GM12875 (cell line): Measurements from ENCODE around the gene NACC2.

Experiments used
- H3K4me3 ChIP-seq: one replicate; pipeline ENCODE4 v1.5.1; 2011; ENCODE audit warnings: low read depth, low read length, control low read depth
- CTCF ChIP-seq: IDR thresholded peaks from 2 replicates; pipeline ENCODE4 v1.5.1; 2011; ENCODE audit warnings: low read depth, mild to moderate bottlenecking, control low read depth, inconsistent platforms, low read length, moderate library complexity, borderline replicate concordance; ENCODE audit not compliant: insufficient read depth

Gene NACC2

DNA sequence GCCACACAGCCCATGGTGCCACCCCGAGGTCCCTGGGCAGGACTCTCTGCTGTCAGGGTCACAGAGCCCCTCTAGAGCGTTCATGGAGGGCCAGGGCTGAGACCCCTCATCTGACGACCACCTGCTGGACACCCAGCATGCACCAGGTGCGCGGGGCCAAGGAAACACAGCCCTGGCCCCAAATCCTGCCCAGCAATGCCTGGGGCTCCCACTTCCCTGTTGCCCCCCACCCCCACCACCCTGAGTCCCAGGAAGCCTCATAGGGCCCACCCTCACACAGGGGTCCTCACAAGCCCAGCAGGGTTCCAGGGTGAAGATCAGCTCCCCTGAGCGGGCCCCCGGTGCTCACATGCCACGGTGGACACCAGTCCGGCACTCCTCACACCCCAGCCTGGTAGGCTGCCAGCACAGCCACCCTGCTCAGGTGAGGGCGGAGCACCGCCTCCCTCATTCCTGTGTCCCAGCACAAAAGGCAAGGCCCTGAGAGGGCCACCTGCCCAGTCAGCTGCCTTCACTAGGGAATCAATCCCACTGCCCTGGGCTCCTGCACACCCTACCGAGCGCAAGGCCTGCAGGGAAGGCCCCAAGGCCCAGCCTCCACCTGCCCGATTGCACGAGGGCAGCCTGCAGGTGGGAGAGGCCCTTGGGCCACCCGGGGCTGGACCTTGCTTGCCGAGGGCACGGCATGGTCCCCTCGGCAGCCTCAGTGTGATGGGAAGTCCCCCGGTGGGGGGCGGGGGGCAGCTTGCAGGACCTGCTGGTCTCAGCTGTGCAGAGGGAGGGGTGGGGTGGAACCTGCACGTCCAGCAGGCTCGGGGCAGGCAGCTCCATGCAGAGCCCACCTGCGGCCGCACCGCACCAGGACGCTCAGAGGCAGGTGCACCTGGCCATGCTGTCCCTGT, 77.5 kb downstream of the NACC2 start:
- H3K4me3 ChIP-seq, result no peak overlapping the region
- TF ChIP-seq CTCF, result no peak

DNA sequence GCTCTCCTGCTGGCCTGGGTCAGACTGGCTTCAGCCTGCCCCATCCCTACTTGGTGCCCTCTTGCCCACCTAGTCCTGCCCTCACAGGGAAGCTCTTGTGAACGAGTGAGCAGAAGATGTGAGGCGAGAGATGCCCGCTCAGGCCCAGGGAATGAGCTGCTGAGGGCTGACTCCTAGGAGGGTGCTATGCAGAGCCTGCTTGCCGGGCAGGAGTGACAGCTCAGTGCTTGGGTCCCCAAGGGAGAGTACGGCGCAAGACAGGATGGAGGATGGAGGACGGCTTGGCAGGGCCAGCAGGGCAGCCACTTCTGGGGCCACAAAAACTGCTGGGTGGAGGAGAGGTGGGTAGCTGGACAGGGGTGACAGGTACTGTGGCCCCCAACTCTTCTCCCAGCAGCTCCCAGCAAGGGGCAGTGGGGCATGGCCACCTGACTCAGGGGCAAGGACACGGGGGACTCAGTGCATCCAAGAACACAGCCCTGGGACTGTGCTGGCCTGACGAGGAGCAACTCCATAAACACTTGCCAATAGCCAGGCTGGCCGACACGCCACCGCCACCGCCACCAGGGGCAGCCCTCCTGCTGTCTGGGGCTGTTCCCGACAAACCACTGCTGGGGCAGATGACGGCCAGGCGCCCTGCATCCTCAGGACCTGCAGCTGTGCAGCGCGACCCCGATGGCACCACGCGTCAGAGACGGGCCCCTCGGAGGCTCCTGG, 78.4 kb downstream of the NACC2 start:
- no peak for TF ChIP-seq CTCF

DNA sequence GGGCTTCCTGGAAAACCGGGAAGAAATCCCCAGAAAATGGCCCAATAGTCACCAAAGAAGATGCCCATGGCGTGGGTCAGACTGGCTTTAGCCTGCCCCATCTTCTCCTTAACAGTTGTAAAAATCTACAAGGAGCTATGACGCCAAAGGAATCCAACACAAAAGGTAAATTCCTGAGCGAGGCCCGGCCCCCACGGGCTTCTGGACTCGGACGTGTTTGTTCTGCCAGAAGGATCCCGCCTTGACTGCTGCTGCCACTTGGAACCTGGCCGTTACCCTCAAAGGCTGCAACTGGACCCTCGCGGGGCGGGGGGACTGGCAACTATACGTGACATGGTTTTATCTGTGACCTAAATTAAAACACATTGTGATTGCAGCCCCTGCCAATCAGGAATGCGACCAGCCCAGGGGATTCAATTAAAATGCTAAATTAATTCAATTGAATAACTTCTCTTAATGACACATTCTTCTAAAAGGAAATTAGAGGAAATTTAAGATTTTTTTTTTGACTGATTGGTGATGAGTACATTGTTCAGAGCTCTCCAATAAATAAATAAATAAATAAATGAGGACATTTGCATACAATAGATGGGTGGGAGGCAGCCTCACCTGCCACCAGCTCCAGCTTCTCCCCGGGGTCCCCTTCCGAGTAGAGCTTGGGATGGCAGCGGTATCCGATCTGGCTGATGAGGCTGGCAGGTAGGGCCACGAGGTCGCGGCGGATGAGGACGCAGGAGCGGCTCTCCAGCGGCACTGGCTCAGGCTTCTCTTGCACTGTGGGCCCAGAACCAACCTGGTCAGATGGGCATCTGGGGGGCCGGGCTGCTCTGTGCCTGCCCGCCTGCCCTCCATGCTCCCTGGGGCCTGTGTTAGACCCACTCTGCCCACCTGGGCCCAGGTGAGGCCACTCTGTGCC, 79.2 kb downstream of the NACC2 start:
- no peak for TF ChIP-seq CTCF
- H3K4me3 ChIP-seq, result no peak overlapping the region

More for the DNA sequence above, 78.4 kb downstream of the NACC2 start:
- H3K4me3 ChIP-seq, result no peak overlapping the region

GRCh38 chr9:136014924-136015633, 80.0 kb downstream of the NACC2 start:
- TF ChIP-seq CTCF, result no peak
- no peak overlapping the region for H3K4me3 ChIP-seq

DNA sequence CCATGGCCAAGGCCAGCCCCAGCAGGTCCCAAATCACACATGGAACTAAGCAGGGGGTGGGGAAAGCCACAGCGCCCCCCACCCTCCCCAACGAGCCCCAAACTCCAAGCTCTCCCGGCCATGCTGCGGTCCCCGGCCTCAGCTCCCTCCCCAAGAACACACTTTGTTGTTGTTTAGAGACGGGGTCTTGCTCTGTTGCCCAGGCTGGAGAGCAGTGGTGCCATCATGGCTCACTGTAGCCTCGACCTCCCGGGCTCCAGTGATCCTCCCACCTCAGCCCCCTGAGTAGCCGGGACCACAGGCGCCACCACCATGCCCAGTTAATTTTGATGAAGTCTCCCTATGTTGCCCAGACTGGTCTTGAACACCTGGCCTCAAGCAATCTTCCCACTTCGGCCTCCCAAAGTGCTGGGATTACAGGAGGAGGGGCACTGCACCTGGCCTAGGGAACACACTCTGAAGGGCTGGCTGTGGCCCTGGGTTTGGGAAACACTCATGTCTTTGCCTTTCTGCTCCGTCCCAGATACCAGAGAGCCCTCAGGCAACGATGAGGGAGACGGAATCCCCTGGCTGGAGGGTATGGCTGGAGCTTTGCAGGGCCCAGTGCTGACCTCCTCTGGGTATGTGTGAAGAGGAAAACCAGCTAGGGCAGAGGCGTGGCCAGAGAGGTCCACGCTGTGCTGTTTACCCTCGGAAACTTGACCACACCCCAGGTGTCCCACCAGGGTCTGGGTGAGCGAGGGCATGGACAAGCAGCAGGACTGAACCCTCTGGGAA, 80.8 kb downstream of the NACC2 start:
- no peak overlapping the region for H3K4me3 ChIP-seq
- TF ChIP-seq CTCF, result no peak
